NCI-H2196 (cell line): ENCODE results near the gene ZDHHC16.
A peak's percentile ranks its signal among the peaks of the same experiment; 100 is the strongest.
"Not testable (repeated sequence)": the region's sequence is repeated elsewhere in the genome, so short reads cannot be mapped to it uniquely, and the experiment has no call there.

Experiments
- DNase-seq: peaks from one replicate; lab custom pipeline; 2025; ENCODE audit not compliant: unreplicated experiment; lab: John Stamatoyannopoulos, UW

The ZDHHC16 gene

GRCh38 chr10:97434055-97434454, 11.9 kb upstream of the ZDHHC16 start:
- no peak for DNase-seq

GRCh38 chr10:97434557-97434956, 11.4 kb upstream of the ZDHHC16 start:
- no peak for DNase-seq

GRCh38 chr10:97435211-97435610, 10.8 kb upstream of the ZDHHC16 start:
- no peak for DNase-seq

GRCh38 chr10:97442277-97442676, 3.7 kb upstream of the ZDHHC16 start:
- no peak for DNase-seq

- DNase-seq, result no peak
Measured at GRCh38 chr10:97444212-97444611, 1.8 kb upstream of the ZDHHC16 start.

GRCh38 chr10:97445357-97445721, 636 bp upstream of the ZDHHC16 start:
- no peak for DNase-seq

GRCh38 chr10:97450828-97451227, 4.9 kb downstream of the ZDHHC16 start:
- no peak for DNase-seq

- DNase-seq, result no peak
Measured at GRCh38 chr10:97451605-97452004, 5.6 kb downstream of the ZDHHC16 start.

GRCh38 chr10:97452352-97452751, 6.4 kb downstream of the ZDHHC16 start:
- no peak for DNase-seq

- peak; percentile 1 for DNase-seq
Measured at GRCh38 chr10:97454330-97455036, 8.5 kb downstream of the ZDHHC16 start.

- DNase-seq, result no peak
Measured at GRCh38 chr10:97456034-97456685, 10.2 kb downstream of the ZDHHC16 start.

- no peak for DNase-seq
Measured at GRCh38 chr10:97456686-97457065, 10.7 kb downstream of the ZDHHC16 start.

- no peak for DNase-seq
Measured at GRCh38 chr10:97459111-97459510, 13.1 kb downstream of the ZDHHC16 start.

- DNase-seq, result no peak
Measured at GRCh38 chr10:97459933-97460332, 14.0 kb downstream of the ZDHHC16 start.

- no peak for DNase-seq
Measured at GRCh38 chr10:97462309-97462708, 16.3 kb downstream of the ZDHHC16 start.

- DNase-seq, result peak; percentile 50
Measured at GRCh38 chr10:97463363-97464132, 17.6 kb downstream of the ZDHHC16 start.

GRCh38 chr10:97464226-97464625, 18.3 kb downstream of the ZDHHC16 start:
- DNase-seq, result no peak

GRCh38 chr10:97465982-97466381, 20.0 kb downstream of the ZDHHC16 start:
- no peak for DNase-seq

GRCh38 chr10:97466755-97467154, 20.8 kb downstream of the ZDHHC16 start:
- no peak for DNase-seq

- peak; percentile 69 for DNase-seq
Measured at GRCh38 chr10:97468162-97468561, 22.2 kb downstream of the ZDHHC16 start.

- not testable (repeated sequence) for DNase-seq
Measured at GRCh38 chr10:97468781-97469180, 22.8 kb downstream of the ZDHHC16 start.

GRCh38 chr10:97474918-97475317, 28.9 kb downstream of the ZDHHC16 start:
- no peak for DNase-seq
